HG02885 (cell line): ENCODE results near the gene VSIR.

Source experiments
- ATAC-seq: cut with Tn5 transposase; IDR thresholded peaks from one replicate; pipeline ENCODE4 v1.9.1; 2021; ENCODE audit warnings: mild to moderate bottlenecking; ENCODE audit not compliant: unreplicated experiment, poor library complexity

Gene VSIR

GRCh38 chr10:71750124-71750841 is 23.0 kb downstream of the VSIR start:
- ATAC-seq = no peak

- ATAC-seq = no peak
Measured at GRCh38 chr10:71749396-71749795, 23.9 kb downstream of the VSIR start.

- ATAC-seq = peak; percentile 60
Measured at GRCh38 chr10:71748671-71749191, 24.6 kb downstream of the VSIR start.

- ATAC-seq = no peak
Measured at GRCh38 chr10:71747551-71748523, 25.5 kb downstream of the VSIR start.

- no peak for ATAC-seq
Measured at GRCh38 chr10:71747039-71747531, 26.2 kb downstream of the VSIR start.

- no peak for ATAC-seq
Measured at GRCh38 chr10:71746344-71747037, 26.8 kb downstream of the VSIR start.

GRCh38 chr10:71745664-71746250 is 27.6 kb downstream of the VSIR start:
- ATAC-seq = no peak

GRCh38 chr10:71744897-71745663 is 28.2 kb downstream of the VSIR start:
- no peak for ATAC-seq

GRCh38 chr10:71743866-71744265 is 29.5 kb downstream of the VSIR start:
- ATAC-seq = no peak

- no peak for ATAC-seq
Measured at GRCh38 chr10:71743089-71743838, 30.1 kb downstream of the VSIR start.

- no peak for ATAC-seq
Measured at GRCh38 chr10:71742301-71743088, 30.8 kb downstream of the VSIR start.

GRCh38 chr10:71741671-71742070 is 31.6 kb downstream of the VSIR start:
- no peak for ATAC-seq

- ATAC-seq = no peak
Measured at GRCh38 chr10:71741029-71741428, 32.3 kb downstream of the VSIR start.

- no peak for ATAC-seq
Measured at GRCh38 chr10:71740069-71740653, 33.2 kb downstream of the VSIR start.

GRCh38 chr10:71739358-71739900 is 33.9 kb downstream of the VSIR start:
- no peak for ATAC-seq

- ATAC-seq = no peak
Measured at GRCh38 chr10:71737834-71738197, 35.5 kb downstream of the VSIR start.
